GM21367 (cell line): ENCODE measurements around the gene SHC1.

Experiments
- ATAC-seq: cut with Tn5 transposase; IDR thresholded peaks from one replicate; pipeline ENCODE4 v1.9.1; 2021; ENCODE audit not compliant: unreplicated experiment

The SHC1 gene

GRCh38 chr1:154970631-154971340 is at the start of gene SHC1:
TSS of gene SHC1 (minus strand) at chr1:154970747. CDS start at chr1:154970526, 221 bp downstream.
- no peak for ATAC-seq

GRCh38 chr1:155019377-155020245 is 49.1 kb upstream of the SHC1 start:
- ATAC-seq, result no peak

- no peak for ATAC-seq
Observed at GRCh38 chr1:155018617-155019348, 48.2 kb upstream of the SHC1 start.

GRCh38 chr1:155017946-155018316 is 47.4 kb upstream of the SHC1 start:
- ATAC-seq, result no peak

- peak; percentile 57 for ATAC-seq
Observed at GRCh38 chr1:155017041-155017945, 46.7 kb upstream of the SHC1 start.

GRCh38 chr1:155016231-155016831 is 45.8 kb upstream of the SHC1 start:
- no peak for ATAC-seq

GRCh38 chr1:155015527-155016230 is 45.1 kb upstream of the SHC1 start:
- no peak for ATAC-seq

GRCh38 chr1:155014709-155015508 is 44.4 kb upstream of the SHC1 start:
- ATAC-seq, result no peak

- ATAC-seq, result no peak
Observed at GRCh38 chr1:155013632-155014031, 43.1 kb upstream of the SHC1 start.

GRCh38 chr1:155012776-155013602 is 42.4 kb upstream of the SHC1 start:
- no peak for ATAC-seq

GRCh38 chr1:155012026-155012546 is 41.5 kb upstream of the SHC1 start:
- no peak for ATAC-seq

GRCh38 chr1:155011437-155012025 is 41.0 kb upstream of the SHC1 start:
- ATAC-seq, result no peak

GRCh38 chr1:155011004-155011416 is 40.5 kb upstream of the SHC1 start:
- no peak for ATAC-seq

- ATAC-seq, result no peak
Observed at GRCh38 chr1:155010211-155010918, 39.8 kb upstream of the SHC1 start.

GRCh38 chr1:155009742-155010141 is 39.2 kb upstream of the SHC1 start:
- no peak for ATAC-seq

GRCh38 chr1:155009221-155009711 is 38.7 kb upstream of the SHC1 start:
- no peak for ATAC-seq
